Natural killer cell (primary cell): Measurements from ENCODE around the gene C13orf46. TPM values are rescaled to one million over a fixed set of nuclear protein-coding genes. Genes with fewer than 3 reads are reported as not detected.

Source experiments
- ATAC-seq, 3 donors: fragments of 150-1000 bp in 2 of 3; fragments of 200-7000 bp in 1 of 3; cut with Tn5 transposase; 1 replicate in 1 of 3; 2 replicates in 2 of 3; pipeline ENCODE4 v1.10.0; 2021; ENCODE audit warnings: mild to moderate bottlenecking in 2 of 3, moderate library complexity in 2 of 3
- DNase-seq, 2 donors: peaks; one replicate each; pipeline versions ENCODE4 v3.0.0 to v3.0.0-alpha.2; 2013 to 2021; ENCODE audit warnings: mixed read lengths in 1 of 2
- H3K27ac ChIP-seq: one replicate; pipeline ENCODE4 v1.5.1; 2013; ENCODE audit warnings: mild to moderate bottlenecking, low read length
- H3K27me3 ChIP-seq: one replicate; pipeline ENCODE4 v1.6.1; 2013; ENCODE audit warnings: low read length; ENCODE audit not compliant: control insufficient read depth, insufficient read depth
- H3K36me3 ChIP-seq: one replicate; pipeline ENCODE4 v1.6.1; 2013; ENCODE audit warnings: low read length; ENCODE audit not compliant: control insufficient read depth, insufficient read depth
- H3K4me1 ChIP-seq: one replicate; pipeline ENCODE4 v1.6.1; 2013; ENCODE audit warnings: low read length; ENCODE audit not compliant: control insufficient read depth, insufficient read depth
- H3K4me3 ChIP-seq: one replicate; pipeline ENCODE4 v1.5.1; 2013; ENCODE audit warnings: low read length
- H3K9me3 ChIP-seq: one replicate; pipeline ENCODE4 v1.6.1; 2013; ENCODE audit warnings: low read length; ENCODE audit not compliant: control insufficient read depth, insufficient read depth
- H3K27ac Mint-ChIP-seq, 2 donors: one replicate each; pipeline ENCODE4 v1.8.0; 2022; ENCODE audit warnings: mild to moderate bottlenecking in 2 of 2, mixed read lengths in 2 of 2, moderate library complexity in 1 of 2
- H3K27me3 Mint-ChIP-seq, 2 donors: one replicate each; pipeline ENCODE4 v1.8.0; 2022; ENCODE audit warnings: low read depth in 2 of 2, mixed read lengths in 2 of 2
- H3K36me3 Mint-ChIP-seq: one replicate; pipeline ENCODE4 v1.8.0; 2022; ENCODE audit warnings: mixed read lengths
- H3K4me1 Mint-ChIP-seq, 2 donors: one replicate each; pipeline ENCODE4 v1.8.0; 2022; ENCODE audit warnings: mixed read lengths in 2 of 2
- H3K4me3 Mint-ChIP-seq: one replicate; pipeline ENCODE4 v1.8.0; 2022; ENCODE audit warnings: mild to moderate bottlenecking, moderate library complexity, mixed read lengths
- H3K9me3 Mint-ChIP-seq, 2 donors: one replicate each; pipeline ENCODE4 v1.8.0; 2022; ENCODE audit warnings: mixed read lengths in 2 of 2
- WGBS: methylation state at CpG from one replicate; pipeline ENCODE4 v1.1.7; 2013; ENCODE audit warnings: missing lambda C conversion rate; ENCODE audit not compliant: insufficient coverage; 5-methylcytosine and 5-hydroxymethylcytosine counted together
- intact Hi-C: fragments of 100-400 bp; cut with micrococcal nuclease; formaldehyde crosslinking; loops from one replicate; pipeline ENCODE4 v1.14.2; 2022
- total RNA-seq, 4 donors: library from RNA; stranded (reverse); fragments of 120-200 nt in 1 of 4; gene quantifications; one replicate each; pipeline versions ENCODE4 v1.2.3 to v1.2.4, GENCODE V29; 2013 to 2022
- TF ChIP-seq, protein P1 (sequence below): fragments of 200-600 bp; IDR thresholded peaks from one replicate; pipeline ENCODE4 v1.8.0; 2022; ENCODE audit warnings: antibody characterized with exemption

C13orf46 gene
- total RNA-seq, 3 donors from 2014 or later (not counting 1 experiment from before 2014, with no cell fraction given): 21.1 to 23.9 (median 23.5) TPM

DNA sequence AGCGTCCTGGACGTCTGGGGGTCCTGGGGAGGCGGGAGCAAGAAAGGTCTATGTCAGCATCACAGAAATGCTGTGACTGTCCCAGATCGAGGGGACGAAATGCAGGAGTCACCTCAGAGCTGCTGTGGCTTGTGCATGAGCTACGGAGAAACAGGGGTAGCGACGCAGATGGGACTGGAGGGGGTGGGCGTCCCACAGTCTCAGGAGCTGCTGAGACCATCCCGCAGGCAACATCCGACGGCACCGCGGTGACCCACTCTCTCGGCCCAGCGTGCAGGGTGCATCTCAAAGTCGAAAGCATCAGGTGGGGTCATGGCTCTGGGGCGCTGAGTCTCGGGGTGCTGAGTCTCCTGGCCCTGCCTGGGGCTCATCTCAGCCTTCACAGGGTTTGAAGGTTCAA, 37.4 kb upstream of the C13orf46 start:
- no peaks in the 10 kb centered on the region for H3K27me3 ChIP-seq

DNA sequence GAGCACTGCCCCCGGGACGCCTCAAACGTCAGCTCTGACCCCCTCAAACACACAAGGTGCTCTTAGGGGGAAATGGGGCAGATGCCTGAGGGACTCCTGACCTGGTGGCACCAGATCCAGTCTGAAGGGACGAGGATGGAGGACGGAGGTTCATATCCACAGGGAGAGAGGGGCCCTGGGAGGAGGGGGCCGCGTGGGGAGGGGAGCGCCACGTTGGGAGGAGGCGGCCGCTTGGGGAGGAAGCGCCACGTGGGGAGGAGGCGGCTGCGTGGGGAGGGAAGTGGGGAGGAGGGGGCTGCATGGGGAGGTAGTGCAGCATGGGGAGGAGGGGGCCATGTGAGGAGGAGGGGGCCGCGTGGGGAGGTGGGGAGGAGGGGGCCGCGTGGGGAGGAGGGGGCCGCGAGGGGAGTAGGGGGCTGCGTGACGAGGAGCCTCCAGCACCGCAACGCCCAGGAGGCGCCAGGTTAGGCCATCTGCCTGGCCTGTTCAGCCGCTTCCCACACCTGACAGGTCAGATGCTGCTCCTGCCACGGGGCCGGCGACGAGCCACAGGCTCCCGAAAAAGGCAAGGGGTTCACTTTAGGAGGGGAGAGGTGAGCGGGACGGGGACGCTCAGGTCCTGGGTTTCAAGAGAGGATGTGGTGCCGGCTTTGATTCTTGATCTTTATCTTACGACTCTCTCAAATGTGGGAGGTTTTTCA, 36.7 kb upstream of the C13orf46 start:
- ATAC-seq (peak in 2 of 3 donors; percentile 22 to 32), DNase-seq (peak in 1 of 2 donors; percentile 51)
- H3K4me1 Mint-ChIP-seq: peaks cover 0 to 5% of the 10 kb centered on the region in 2 donors
- H3K9me3 Mint-ChIP-seq: no peaks in the 10 kb centered on the region
- H3K36me3 Mint-ChIP-seq: no peaks in the 10 kb centered on the region
- no peaks in the 10 kb centered on the region for H3K4me1 ChIP-seq
- no peak overlapping the region for H3K27ac ChIP-seq
- peaks cover 62% of the 10 kb centered on the region for H3K36me3 ChIP-seq
- intact Hi-C loops: no loop called here
- TF ChIP-seq, protein P1, sequence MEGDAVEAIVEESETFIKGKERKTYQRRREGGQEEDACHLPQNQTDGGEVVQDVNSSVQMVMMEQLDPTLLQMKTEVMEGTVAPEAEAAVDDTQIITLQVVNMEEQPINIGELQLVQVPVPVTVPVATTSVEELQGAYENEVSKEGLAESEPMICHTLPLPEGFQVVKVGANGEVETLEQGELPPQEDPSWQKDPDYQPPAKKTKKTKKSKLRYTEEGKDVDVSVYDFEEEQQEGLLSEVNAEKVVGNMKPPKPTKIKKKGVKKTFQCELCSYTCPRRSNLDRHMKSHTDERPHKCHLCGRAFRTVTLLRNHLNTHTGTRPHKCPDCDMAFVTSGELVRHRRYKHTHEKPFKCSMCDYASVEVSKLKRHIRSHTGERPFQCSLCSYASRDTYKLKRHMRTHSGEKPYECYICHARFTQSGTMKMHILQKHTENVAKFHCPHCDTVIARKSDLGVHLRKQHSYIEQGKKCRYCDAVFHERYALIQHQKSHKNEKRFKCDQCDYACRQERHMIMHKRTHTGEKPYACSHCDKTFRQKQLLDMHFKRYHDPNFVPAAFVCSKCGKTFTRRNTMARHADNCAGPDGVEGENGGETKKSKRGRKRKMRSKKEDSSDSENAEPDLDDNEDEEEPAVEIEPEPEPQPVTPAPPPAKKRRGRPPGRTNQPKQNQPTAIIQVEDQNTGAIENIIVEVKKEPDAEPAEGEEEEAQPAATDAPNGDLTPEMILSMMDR: no peak
- H3K4me3 Mint-ChIP-seq: peak overlapping the region; percentile 17
- no peak overlapping the region for H3K4me3 ChIP-seq
- H3K27ac Mint-ChIP-seq: peak overlapping the region; percentile 64 to 74
- no peaks in the 10 kb centered on the region for H3K27me3 Mint-ChIP-seq
- WGBS: 90% methylated on average over 34 of the region's 37 CpGs
- H3K27me3 ChIP-seq: no peaks in the 10 kb centered on the region
- no peaks in the 10 kb centered on the region for H3K9me3 ChIP-seq

More for the DNA sequence above, 37.4 kb upstream of the C13orf46 start:
- Mint-ChIP-seq H3K4me1 (peaks cover 0 to 5% of the 10 kb centered on the region in 2 donors), H3K9me3 (no peaks in the 10 kb centered on the region), H3K27me3 (no peaks in the 10 kb centered on the region), H3K27ac (peak overlapping the region; percentile 64 to 74), H3K4me3 (no peak overlapping the region), H3K36me3 (no peaks in the 10 kb centered on the region)
- no peak for DNase-seq
- Histone ChIP-seq H3K4me1 (no peaks in the 10 kb centered on the region), H3K27ac (no peak overlapping the region), H3K4me3 (no peak overlapping the region), H3K36me3 (peaks cover 68% of the 10 kb centered on the region), H3K9me3 (no peaks in the 10 kb centered on the region)
- WGBS: 96% methylated on average over 19 of the region's 19 CpGs
- TF ChIP-seq, protein P1: no peak
- peak in 1 of 3 donors; percentile 20 for ATAC-seq
- intact Hi-C loops: no loop called here

DNA sequence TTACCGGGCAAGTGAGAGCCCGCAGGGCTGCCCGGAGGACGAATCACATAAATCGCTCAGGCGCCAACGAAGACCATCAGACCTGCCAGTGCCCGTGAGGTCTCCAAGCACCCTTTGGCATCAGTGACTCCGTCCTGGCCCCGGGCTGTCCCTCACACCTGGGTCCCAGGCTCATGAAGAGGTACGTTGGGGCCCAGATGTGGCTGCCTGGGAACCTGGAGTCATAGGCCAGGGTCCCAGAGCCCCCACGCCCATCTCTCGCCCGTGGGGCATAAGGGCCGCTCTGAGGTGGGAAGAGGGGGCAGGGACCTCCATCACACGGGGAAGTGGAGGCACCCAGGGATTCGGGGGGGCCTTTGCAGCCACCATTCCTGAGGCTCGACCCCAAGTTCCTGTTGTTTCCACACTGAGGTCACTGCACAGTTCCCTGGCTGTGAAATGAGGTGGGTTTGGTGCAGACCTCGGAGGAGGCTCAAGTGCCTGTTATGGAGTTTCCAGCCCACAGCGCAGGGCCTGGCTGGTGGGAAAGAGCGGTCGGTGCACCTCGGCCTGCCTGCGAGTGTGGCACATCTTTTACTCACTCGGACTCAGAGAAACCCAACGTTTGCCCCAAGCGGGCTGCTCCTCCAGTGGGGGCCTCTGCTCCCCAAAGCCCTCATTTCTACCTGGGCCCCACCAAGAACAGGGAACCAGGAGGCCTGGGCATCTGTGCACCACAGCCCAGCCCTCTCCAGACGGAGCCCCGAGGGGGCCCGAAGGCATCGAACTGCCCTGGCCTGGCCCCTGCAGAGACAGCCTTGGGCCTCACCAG, 35.9 kb upstream of the C13orf46 start:
- no peak overlapping the region for H3K4me3 Mint-ChIP-seq
- peak overlapping the region in 1 of 2 donors; percentile 27 for H3K27ac Mint-ChIP-seq
- 95% methylated on average over 31 of the region's 31 CpGs for WGBS
- TF ChIP-seq, protein P1: no peak
- H3K27me3 ChIP-seq: no peaks in the 10 kb centered on the region
- H3K9me3 ChIP-seq: no peaks in the 10 kb centered on the region
- intact Hi-C loops: no loop called here
- H3K4me1 ChIP-seq: no peaks in the 10 kb centered on the region
- no peak for ATAC-seq
- H3K36me3 ChIP-seq: peaks cover 62% of the 10 kb centered on the region
- no peaks in the 10 kb centered on the region for H3K27me3 Mint-ChIP-seq
- H3K9me3 Mint-ChIP-seq: no peaks in the 10 kb centered on the region
- H3K36me3 Mint-ChIP-seq: no peaks in the 10 kb centered on the region
- H3K4me3 ChIP-seq: no peak overlapping the region
- DNase-seq: no peak
- no peak overlapping the region for H3K27ac ChIP-seq
- H3K4me1 Mint-ChIP-seq: peaks cover 0 to 8% of the 10 kb centered on the region in 2 donors
